Measurements from ENCODE around the gene TENT5C.
"Not testable (repeated sequence)": the region's sequence is repeated elsewhere in the genome, so short reads cannot be mapped to it uniquely, and the experiment has no call there.

Gene TENT5C

DNA sequence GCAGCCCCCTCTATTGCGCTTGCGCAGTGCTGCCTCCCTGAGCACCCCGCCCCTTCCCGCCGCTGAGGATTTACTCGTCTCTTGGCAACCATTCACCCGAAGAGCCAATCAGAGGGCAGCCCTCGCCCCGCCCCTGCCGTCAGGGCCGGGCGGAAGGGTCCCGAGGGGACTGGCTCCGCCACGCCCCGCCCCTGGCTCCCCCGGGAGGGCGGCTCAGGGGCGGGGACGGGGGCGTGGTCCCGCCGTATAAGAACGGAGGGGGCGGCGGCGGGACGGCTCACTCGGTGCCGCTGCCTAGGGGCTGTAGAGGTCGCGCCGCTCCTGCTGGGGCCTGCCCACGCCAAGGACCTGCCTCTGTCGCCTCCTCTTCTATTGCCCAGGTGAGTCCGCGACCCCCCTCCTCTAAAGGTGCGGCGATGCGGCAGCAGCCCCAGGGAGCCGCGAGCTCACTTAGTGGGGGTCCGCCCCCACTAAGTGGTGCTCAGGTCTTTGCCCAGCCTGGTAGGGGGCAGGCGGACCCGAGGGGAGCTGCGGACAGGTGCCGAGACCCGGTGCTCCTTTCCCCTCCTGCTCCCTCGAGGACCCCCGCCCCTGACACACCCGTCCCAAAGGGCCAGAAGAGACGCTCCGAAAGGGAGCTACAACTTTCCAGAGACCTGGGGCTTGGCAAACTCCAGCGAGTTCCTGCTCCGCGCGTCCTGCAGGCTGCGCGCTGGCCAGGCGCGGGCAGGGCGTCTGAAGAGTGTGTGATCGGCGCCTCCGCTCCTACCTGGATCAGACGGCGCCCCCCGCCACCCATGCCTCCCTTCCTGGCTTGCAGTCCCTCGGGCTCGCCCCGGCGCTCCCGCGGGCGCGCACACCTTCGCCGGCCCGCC, at the start of gene TENT5C:
TSS of gene TENT5C (plus strand) at position 275 of the 875 bp plus-strand sequence. CDS start 16,821 bp downstream, outside the sequence.
- DNase-seq (ENCODE audit: low read depth), result peak; percentile 94

DNA sequence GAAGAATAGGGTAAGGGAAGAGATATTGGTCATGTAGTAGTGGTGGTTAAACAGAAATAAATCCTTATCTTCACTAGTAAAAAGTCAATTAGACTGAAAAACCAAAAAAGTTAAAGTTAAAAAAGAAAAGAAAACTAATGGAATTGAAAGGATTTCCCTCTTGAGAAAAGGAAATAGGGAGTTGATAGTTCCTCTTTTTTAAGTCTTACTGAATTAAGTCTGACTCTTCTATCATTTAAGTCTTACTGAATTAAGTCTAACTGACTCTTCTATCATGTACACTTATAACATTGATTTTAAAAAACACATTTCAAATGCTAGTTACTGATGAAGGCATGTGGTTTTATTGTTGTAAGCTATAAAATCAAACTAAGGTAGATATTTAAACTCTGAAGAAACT, 49.5 kb upstream of the TENT5C start:
- DNase-seq (ENCODE audit: low read depth), result no peak

DNA sequence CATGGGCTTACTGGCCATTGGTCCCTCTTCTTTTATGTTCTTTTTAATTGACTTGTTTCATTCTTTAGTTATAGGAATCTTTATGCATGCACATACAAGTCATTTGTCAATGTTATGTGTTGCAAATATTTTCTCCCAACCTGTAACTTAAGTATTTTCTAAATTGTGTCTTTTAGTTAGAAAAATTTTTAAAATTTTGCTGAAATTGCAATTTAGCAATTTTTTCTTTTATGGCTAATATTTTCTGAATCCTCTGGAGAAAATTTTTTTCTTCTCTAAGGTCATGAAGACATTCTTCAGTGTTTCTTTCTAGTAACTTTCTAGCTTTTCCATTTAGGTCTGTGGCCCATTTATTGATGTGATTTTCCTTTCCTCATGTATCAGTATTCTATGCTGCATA, 48.9 kb upstream of the TENT5C start:
- no peak for DNase-seq (ENCODE audit: low read depth)

DNA sequence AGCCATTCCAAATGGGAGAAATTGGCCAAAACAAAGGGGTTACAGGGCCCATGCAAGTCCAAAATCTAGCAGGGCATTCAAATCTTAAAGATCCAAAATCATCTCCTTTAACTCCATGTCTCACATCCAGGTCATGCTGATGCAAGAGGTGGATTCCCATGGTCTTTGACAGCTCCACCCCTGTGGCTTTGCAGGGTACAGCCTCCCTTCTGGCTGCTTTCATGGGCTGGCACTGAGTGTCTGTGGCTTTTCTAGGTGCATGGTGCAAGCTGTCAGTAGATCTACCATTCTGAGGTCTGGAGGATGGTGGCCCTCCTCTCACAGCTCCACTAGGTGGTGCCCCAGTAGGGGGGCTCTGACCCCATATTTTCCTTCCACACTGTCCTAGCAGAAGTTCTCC, 47.4 kb upstream of the TENT5C start:
- not testable (repeated sequence) for DNase-seq (ENCODE audit: low read depth)

DNA sequence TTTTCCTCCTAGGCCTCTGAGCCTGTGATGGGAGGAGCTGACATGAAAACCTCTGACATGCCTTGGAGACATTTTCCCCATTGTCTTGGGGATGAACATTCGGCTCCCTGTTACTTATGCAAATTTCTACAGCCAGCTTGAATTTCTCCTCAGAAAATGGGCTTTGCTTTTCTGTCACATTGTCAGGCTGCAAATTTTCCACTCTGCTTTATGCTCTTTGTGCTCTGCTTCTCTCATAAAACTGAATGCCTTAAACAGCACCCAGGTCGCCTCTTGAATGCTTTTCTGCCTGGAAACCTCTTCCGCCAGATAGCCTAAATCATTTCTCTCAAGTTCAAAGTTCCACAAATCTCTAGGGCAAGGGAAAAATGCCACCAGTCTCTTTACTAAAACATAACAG, 46.7 kb upstream of the TENT5C start:
- DNase-seq (ENCODE audit: low read depth), result no peak

DNA sequence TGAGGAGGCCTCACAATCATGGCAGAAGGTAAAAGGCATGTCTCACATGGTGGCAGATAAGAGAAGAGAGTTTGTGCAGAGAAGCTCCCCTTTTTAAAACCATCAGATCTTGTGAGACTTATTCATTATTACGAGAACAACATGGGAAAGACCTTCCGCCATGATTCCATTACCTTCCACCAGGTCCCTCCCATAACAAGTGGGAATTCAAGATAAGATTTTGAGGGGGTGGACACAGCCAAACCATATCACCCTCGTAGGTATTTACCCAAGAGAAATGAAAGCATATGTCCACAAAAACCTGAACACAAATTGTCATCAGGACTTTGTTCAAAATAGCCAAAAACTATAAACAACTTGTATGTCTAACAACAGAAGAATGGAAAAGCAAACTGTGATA, 45.9 kb upstream of the TENT5C start:
- no peak for DNase-seq (ENCODE audit: low read depth)

DNA sequence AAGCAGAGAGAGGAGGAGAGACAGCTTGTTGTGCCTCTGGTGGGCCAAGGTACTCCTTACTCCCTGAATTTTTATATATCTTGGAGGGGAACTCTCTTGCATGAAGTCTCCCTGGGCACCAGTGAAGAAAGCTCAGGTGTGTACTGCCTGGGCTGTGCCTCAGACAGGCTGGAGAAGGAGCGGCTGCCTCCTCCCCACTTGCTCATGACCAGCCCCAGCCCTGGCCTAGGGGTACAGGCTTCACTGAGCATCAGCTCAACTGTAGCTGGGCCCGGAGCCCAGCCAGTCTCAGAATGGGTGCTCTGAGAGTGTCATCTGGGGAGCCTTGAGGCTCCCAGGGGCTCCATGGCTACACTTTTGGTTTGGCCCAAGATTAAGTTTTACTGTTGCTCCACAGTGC, 44.8 kb upstream of the TENT5C start:
- no peak for DNase-seq (ENCODE audit: low read depth)

DNA sequence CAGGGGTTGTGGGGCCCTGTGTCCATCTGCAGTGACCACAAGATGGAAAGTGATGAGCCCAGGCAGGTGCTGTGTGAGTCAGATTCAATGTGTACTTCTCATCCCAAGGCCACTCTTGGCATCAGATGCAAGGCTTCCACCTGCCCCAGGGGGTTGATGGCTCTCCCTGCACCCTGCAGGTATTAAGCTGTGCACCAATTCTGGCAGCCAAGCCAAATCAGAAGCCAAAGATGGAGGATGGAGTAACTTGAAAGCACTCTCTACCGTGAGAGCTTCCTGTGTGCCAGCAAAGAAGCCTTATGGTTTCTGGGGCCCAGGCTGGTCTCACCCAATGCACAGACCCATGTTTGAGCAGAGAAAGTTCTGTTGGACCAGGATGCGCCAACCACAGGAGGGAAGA, 44.3 kb upstream of the TENT5C start:
- no peak for DNase-seq (ENCODE audit: low read depth)

DNA sequence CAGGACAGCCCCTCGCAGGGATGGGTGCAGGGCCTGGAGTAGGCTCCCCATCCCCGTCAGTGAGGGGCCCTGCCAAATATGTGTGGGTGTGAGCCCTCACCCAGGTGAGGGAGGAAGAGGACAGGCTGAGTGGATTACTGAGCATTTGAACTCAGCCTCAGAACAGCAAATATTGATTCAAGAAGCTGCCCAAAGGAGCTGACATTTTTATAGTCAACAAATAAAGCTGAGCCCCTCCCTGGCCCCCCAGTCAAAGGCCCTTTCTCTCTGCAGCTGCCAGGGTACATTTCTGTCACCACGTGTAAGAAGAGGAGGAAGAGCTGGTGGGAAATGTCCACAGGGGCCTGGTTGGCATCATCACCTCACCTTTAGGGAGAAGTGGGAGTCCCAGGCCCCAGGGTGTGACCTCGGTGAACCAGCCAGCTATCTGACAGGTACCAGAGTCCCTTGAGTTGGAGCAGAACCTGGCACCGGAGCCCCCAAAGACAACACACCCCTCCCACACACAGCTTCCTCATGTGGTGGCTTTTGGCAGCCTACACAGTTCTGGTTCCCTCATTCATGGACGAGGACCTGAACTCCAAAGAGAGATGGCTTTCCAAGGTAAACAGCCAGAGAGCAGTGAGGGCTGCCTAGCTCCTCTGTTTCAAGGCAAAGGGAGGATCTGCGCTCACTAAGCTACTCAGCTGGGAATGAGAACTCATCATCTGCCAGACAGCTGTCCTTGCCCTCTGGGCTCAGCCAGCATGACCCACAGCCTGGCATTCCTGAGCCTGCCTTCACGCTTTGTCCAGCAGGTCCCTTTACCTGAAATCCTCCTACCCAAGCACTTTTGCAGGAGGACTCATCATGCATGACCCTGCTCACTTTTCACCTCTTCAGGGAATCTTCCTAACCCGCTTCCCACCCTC, 43.0 kb upstream of the TENT5C start:
- no peak for DNase-seq (ENCODE audit: low read depth)

DNA sequence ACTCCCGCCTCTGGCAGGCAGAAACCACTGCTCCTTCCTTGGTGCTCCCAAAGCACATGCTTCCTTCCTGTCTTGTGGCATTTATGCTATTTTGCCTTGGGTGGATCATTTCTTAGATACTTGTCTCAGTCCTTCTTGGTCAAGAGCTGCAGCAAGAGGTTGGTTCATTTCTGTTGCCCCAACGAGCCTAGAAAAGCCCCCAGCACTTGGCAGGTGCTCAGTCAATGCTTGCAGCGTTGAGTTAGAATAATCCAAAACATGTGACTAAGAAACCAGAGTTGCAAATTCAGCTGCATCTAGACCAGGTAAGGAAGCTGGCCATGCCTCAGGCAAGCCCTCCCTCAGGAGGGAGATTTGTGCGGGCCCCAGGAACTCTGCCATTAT, 42.4 kb upstream of the TENT5C start:
- no peak for DNase-seq (ENCODE audit: low read depth)

DNA sequence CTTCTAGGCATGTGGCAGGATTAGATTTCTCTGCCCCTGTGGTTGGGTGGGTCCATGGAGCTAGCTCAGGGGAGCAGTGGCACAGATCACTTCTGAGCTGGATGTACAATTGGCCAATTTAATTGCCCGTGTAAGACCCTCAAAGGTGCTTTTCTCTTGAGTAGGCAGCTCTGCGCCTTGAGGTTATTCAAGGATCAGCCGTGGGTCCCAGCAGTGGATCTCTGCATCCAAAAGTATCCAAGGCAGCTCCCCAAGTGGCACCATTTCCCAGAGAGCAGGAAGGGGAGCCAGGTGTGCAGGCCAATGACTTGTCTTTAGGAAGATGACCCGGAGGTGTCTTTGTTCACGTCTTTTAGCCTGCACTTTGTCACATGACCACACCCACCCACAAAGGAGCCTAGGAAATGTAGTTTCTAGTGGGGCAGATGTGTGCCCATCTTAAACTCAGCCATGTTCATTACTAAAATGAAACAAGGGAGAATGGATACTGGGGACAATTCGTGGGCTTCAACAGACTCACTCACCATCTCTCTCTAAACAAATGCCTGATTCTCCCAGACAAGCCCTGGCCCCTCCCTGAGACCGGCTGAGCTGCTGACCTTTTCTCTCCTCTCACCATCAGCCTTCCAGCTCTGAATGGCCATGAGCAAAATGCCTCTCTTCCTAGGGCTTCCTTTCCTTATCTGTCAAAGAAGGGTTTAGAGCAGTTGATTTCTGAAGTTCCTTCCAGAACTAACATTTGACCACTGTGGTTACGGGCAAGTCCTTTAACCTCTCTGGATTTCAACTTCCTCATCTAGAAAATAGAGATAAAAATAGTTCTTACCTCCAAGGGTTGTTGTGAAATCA, 41.4 kb upstream of the TENT5C start:
- DNase-seq (ENCODE audit: low read depth), result no peak

DNA sequence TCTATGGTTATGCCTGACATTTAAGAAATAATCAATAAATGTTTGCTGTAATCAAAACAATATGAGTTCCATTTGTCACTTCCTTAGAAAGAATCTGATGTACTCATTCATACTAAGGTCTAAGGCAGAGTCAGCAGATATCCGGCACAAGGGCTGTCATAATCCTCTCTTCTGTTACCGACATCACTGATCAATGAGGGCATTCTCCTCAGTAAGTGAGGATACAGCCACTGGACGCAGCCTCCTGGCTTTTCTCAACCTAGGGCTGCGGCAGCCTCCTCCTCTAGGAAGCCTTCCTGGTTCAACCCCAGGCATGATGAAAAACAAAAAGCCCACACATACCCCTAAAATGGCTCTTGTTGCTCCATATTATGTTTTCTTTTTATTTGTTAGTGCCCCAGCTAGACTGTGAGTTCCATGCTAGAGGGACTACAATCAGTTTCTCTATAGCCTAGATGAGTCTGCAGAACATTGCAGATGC, 40.7 kb upstream of the TENT5C start:
- no peak for DNase-seq (ENCODE audit: low read depth)

DNA sequence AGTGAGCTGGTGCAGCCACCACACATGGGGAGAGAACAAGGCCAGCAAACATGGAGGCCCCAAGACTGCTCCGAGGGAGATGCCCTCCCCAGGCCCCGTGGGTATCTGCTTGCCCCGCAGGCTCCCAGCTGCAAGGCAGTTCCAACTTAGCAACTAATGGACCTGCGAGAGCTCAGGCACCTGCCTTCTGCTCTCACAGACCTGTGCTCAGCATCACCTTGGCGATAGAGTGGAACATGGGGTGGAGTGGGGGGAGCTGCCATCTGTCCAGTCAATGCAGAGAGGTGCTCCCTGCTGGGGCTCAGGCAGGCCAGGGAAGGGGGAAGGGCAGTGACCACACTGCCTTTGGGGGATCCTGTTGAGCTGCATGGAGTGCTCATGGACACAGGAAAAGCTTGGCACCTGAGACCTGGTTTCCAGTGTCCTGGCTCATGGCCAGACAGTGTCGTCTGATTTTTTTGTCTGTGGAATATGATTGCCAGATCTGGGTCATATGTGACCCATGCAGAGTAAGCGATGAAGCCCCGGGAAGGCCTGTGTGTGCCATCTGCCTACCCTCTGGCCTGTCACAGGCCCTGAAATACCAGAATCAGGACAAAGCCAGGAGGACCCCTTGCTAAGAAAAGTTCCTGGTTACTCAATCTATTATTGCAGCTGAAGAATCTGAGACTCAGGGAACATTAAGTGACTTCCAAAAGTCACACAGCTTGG, 39.9 kb upstream of the TENT5C start:
- no peak for DNase-seq (ENCODE audit: low read depth)

DNA sequence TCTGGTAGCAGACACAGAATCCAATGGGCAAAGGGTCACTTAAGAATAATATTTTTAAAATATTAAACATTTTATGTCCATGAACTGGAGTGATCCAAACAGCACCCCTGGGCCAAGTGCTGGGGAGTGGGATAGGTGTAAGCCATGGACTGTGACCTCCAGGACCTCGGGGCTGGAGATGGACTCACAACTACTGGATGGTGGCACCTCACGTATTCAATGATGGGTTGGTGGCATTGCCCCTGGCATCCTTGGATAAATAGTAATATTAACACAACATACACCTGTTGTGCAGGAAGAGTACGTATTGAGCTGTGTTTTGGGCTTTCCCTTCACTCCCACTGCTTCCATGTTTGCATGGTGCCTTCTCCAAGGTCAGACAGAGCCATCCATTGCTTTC, 39.3 kb upstream of the TENT5C start:
- DNase-seq (ENCODE audit: low read depth), result no peak

DNA sequence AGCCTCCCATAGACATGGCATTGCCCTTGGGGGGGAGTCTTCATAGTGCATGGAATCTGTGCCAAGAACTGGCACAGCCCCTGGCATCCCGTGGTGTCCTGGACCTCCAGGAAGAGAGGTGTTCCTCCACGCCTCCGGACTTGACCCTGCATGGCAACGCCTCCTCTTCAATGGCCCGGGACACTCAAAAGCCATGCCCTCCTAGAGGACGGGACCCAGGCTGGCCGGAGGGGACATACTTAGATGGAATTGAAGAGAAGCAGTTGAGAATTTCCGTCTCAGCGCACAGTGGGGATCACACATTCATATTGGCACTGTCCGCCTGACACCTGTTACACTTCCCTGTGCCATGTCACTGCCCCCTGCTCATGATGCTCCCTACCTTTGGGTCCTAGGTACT, 38.4 kb upstream of the TENT5C start:
- DNase-seq (ENCODE audit: low read depth), result no peak

DNA sequence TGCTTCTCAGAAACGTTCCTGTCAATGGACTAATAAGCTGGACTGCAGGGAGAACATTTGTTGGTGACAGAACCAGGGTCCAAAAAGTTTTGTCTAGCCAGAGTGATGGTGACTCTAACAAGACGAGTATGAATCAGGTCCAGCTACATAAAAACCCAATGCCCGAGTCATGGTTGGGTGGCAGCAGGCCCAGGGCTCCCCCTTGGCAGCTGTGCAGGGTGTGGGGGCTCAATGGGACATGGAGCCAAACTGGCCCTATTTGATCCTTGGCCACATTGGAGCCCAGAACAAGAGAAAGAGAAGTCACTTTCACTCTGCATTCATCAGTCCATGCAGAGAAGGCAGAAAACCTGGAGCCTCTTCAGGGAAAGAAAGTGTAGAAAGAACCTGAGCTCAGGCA, 37.9 kb upstream of the TENT5C start:
- no peak for DNase-seq (ENCODE audit: low read depth)

DNA sequence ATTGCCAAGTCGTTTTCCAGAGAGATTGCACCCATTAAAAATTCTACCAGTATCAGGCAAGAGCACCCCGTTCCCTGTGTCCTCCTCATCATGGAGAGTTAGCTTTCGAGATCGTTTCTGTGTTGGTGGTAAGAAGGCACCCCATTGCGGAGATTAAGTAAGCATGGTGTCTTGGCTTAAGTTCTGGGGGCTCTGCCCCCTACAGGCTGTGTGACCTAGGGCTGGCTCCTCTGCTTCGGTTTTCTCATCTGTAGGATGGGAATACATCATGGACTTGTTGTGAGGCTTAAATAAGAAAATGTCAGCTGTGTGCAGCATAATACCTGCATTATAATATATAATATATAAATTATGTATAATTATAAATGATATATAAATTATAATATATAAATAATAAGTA, 36.8 kb upstream of the TENT5C start:
- no peak for DNase-seq (ENCODE audit: low read depth)

DNA sequence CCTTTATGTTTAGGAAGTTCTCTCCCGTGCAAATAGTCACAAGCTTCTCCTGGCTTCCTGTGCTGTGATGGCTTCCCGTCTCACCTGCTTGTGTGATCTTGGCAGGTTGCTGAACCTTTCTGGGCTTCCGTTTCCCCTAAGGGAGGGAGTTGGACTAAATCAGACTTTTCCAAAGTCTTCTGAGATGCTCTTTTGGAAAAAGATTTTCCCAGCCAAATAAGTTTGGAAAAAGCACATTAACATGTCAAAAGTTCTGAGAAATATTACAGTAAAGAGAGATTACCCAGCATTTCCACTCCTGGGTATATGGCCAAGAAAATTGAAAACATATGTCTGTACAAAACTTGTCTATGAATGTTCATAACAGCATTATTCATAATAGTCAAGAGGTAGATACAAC, 36.0 kb upstream of the TENT5C start:
- no peak for DNase-seq (ENCODE audit: low read depth)

DNA sequence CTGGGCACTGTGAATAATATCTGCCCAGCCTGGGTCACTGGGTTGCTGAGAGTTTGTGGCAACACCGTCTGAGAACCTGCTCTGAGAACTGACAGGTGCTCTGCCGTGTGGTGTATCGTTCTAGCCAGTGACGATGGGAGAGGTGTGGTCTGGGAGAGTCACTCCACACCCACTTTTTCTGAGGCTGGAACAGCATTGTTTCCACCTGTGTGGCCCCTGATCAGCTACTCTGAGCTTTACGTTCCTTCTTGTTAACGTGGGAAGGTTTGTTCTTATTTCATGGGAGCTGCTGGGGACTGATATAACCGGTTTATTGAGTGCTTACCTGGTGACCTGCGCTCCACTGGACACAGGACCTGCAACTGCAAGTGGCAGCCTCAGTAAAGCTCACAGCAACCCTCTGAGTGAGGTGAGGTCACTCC, 34.8 kb upstream of the TENT5C start:
- DNase-seq (ENCODE audit: low read depth), result no peak

DNA sequence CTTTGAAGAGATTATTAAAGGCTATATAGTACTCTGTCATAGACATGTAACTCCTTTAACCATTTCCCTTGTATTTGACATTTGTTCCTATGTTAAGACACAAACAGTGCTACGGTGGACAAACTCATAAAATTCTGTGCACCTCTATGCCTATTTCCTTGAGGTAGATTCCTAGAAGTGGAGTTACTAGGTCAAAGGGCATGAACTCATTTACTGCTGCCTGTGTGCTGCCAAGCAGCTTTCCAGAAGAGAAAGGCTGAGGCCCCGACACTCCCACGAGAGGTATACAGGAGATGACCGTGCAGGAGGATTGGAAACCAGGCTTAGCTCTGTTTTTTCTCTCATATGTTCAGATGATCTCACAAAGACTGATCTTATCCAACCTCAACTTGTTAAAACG, 34.4 kb upstream of the TENT5C start:
- DNase-seq (ENCODE audit: low read depth), result no peak

DNA sequence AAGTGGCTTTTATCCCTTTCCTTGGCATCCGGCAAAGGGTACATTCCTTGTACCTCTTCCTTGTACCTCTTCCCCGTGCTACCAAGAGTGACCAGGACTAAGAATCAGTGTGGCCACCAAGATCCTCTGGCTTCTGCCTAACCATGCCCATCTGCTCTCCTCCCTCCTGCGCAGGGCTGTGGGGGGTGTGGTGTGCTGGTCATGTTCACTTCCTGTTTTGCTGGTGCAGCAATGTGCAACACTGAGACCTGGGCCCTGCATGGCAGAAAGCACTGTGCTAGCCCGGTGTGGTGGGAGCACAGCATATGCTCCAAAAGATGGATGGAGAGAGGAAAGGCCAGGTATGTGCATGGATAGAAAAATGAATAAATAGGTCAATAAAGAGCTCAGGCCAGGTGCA, 33.3 kb upstream of the TENT5C start:
- no peak for DNase-seq (ENCODE audit: low read depth)

Measured in iris pigment epithelial cell (primary cell).